Esophagus muscularis mucosa (tissue), 4 donors: ENCODE results near the gene LBHD2.

Source experiments
- CTCF ChIP-seq, 3 experiments: fragments of 200-600 bp in 2 of 3; fragments of 450-650 bp in 1 of 3; sonication (generic) in 2 of 3; IDR thresholded peaks; one replicate each; pipeline ENCODE4 v1.5.1; 2017 to 2019; ENCODE audit warnings: antibody characterized with exemption in 3 of 3, mild to moderate bottlenecking in 2 of 3, moderate library complexity in 1 of 3
- EP300 ChIP-seq: sonication (generic); formaldehyde crosslinking; IDR thresholded peaks from one replicate; pipeline ENCODE4 v1.6.1; 2017; ENCODE audit warnings: antibody characterized with exemption
- POLR2A ChIP-seq: fragments of 450-650 bp; IDR thresholded peaks from one replicate; pipeline ENCODE4 v1.6.1; 2017; ENCODE audit warnings: antibody characterized with exemption, moderate library complexity, mild to moderate bottlenecking, low read depth
- POLR2AphosphoS5 ChIP-seq, 2 donors: sonication (generic); formaldehyde crosslinking; IDR thresholded peaks; one replicate each; pipeline ENCODE4 v1.6.1; 2017; ENCODE audit warnings: antibody characterized with exemption in 2 of 2

GRCh38 chr14:103128631-103129300, 44.8 kb downstream of the LBHD2 start:
- TF ChIP-seq POLR2A (no peak), EP300 (no peak), CTCF (IDR thresholded peaks at IDR 0.05) (no peak), POLR2AphosphoS5 (IDR thresholded peaks at IDR 0.05) (no peak)
